8988T (cell line): ENCODE data around the gene SEC63.
"Not testable (repeated sequence)": the region's sequence is repeated elsewhere in the genome, so short reads cannot be mapped to it uniquely, and the experiment has no call there.

Source experiments
- DNase-seq: peaks from one replicate; pipeline ENCODE4 v3.0.0; 2011

Gene SEC63

GRCh38 chr6:107926697-107927544 lies 31.1 kb downstream of the SEC63 start:
- DNase-seq, result not testable (repeated sequence)

DNA sequence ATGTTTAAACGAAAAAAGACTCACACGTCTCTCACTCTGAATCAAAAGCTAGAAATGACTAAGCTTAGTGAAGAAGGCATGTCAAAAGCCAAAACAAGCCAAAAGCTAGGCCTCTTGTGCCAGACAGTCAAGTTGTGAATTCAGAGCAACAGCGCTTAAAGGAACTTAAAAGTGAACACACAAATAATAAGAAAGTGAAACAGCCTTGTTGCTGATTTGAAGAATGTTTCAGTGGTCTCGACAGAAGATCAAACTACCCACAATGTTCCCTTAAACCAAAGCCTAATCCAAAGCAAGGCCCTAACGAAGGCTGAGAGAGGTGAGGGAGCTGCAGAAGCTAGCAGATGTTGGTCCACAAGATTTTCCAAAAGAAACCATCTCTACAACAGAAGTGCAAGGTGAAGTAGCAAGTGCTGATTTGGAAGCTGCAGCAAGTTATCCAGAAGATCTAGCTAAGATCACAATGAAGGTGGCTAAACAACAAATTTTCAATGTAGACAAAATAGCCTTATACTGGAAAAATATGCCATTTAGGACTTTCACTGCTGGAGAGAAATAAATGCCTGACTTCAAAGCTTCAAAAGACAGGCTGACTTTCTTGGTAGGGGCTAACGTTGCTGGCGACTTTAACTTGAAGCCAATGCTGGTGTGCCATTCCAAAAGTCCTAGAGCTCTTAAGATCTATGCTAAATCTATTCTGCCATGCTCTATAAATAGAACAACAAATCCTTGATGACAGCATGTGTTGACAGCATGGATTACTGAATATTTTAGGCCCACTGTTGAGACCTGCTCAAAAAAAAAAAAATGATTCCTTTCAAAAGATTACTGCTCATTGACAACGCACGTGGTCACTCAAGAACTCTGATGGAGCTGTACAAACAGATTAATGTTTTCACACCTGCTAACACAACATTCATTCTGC lies 40.3 kb downstream of the SEC63 start:
- DNase-seq, result no peak

DNA sequence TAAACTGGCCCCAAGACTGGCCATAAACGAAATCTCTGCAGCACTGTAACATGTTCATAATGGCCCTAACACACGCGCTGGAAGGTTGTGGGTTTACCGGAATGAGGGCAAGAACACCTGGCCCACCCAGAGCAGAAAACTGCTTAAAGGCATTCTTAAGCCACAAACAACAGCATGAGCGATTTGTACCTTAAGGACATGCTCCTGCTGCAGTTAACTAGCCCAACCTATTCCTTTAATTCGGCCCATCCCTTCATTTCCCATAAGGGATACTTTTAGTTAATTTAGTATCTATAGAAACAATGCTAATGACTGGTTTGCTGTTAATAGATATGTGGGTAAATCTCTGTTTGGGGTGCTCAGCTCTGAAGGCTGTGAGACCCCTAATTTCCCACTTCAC lies 41.0 kb downstream of the SEC63 start:
- DNase-seq, result not testable (repeated sequence)

DNA sequence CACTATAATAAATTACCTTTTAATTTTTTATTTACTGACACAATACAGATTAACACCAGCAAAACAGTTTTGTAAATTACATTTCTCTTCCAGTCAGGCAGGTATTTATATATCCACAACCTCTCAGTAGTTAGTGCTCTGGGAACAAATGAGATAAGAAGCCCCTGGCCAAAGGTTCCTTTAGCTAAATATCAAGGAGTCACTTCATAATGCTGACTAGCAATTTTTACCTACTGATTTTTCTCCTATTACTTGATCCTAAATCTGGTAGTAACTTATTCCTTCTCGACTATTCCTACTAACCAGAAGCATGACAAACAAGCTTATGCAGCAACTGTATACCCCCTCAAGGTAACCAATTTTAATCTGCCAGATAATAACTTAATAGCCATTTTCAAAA lies 46.3 kb downstream of the SEC63 start:
- no peak for DNase-seq

- DNase-seq, result no peak
These were observed 63.1 kb downstream of the SEC63 start for GRCh38 chr6:107894809-107895396.

DNA sequence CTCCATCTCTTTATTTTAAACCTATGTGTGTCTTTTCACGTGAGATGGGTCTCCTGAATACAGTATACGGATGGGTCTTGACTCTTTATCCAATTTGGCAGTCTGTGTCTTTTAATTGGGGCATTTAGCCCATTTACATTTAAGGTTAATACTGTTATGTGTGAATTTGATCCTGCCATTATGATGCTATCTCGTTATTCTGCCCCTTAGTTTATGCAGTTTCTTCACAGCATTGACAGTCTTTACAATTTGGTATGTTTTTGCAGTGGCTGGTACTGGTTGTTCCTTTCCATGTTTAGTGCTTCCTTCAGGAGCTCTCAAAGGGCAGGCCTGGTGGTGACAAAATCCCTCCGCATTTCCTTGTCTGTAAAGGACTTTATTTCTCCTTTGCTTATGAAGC lies 67.6 kb downstream of the SEC63 start:
- DNase-seq, result not testable (repeated sequence)

GRCh38 chr6:107885950-107886349 lies 72.1 kb downstream of the SEC63 start:
- not testable (repeated sequence) for DNase-seq

DNA sequence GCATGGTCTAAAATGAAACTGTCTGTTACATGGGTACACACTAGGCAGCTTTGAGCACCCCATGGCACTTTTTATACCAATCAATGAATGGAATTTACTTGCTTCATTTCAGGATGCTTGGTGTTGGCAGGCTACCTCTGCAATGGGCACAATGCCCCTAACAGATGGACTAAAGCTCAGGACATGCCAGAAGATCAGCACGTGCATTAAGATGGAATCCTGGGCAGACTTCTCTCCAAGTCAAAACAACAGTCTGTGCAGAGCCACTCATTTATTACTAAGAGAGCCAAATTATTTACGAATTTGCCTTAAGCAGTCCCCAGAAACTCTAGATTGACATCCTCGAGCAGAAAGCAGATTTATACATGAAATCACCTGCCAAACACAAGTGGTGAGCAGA lies 78.1 kb downstream of the SEC63 start:
- no peak for DNase-seq

- no peak for DNase-seq
These were observed 80.0 kb downstream of the SEC63 start for GRCh38 chr6:107877968-107878367.

GRCh38 chr6:107871976-107872375 lies 86.0 kb downstream of the SEC63 start:
- DNase-seq, result no peak

- not testable (repeated sequence) for DNase-seq
These were observed 86.5 kb downstream of the SEC63 start for GRCh38 chr6:107871512-107871911.

DNA sequence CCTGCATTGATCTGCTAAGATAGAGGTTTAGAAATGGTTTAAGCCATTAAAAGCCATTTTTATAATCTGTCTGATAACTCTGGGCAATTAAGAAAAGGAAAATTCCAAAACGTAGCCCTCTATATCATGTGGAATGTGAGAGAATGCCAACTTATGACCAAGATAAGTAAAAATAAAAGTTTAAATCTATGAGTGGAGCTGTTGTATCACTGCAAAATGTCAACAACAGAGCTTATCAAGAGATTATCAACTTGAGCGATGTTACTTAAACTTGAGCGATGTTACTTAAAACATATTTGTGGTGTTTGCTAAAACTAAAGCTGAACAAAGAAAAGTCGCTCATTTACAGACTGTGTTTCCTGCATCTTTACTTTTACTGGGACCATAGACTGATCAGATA lies 87.0 kb downstream of the SEC63 start:
- DNase-seq, result no peak

GRCh38 chr6:107870381-107870780 lies 87.6 kb downstream of the SEC63 start:
- no peak for DNase-seq

- no peak for DNase-seq
These were observed 88.1 kb downstream of the SEC63 start for GRCh38 chr6:107869871-107870270.

DNA sequence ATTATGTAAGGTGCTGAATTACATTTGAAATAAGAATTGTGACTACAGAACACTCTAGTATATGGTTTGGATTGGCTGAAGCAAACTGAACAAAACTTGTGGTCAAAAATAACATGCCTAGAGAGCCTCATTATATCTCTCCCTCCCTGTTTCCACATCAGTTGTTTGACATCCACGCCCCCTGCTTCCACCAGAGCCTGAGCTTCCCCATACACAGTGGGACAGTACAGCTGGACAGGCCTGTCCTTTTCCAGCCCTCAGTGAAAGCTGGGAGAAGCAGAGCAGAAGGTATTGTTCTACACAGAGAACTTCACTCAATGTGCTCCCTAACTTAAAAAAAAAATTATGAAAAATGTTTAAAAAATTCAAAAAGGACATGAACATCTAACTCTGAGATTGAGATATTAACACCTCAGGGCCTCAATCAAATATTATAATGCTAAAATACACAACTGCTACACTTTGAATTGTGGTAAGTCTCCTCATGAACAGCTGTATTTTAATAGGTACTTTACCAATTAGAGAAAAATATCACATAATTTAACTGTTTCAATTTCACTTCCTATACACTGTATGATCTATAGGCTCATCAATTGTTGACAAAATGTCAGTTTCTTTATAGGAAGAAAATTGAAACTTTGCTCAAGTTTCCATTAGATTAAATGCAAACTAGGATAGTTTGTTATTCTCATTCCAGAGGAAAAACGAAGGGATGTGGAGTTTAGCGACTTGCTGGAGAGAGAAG lies 89.0 kb downstream of the SEC63 start:
- DNase-seq, result no peak

GRCh38 chr6:107867302-107867615 lies 90.7 kb downstream of the SEC63 start:
- no peak for DNase-seq

DNA sequence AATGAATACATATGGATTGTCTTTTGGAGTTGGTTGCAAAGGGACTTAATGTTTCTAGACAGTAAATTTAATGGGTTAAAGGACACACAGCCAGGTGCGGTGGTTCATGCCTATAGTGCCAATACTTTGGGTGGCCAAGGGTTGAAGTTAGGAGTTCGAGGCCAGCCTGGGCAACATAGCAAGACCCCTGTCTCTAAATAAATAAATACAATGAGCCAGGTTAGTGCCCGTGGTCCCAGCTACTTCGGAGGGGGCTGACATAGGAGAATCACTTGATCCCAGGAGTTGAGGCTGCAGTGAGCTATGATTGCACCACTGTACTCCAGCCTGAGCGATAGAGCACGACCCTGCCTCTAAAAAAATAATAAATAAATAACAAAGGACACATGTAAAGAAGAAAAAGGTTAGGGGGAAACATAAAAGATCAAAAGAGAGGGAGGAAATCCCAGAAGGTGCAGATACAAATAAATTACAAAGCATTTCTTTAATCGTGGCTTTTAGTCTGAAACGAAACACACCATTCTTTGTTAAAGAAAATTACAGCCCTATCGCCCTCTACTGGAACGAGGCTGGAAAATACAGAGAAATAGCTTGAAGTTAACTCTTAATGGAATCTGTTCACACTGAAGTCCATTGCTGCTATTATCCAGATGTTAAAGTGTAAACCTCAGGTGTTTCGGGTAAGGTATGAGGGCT lies 91.3 kb downstream of the SEC63 start:
- no peak for DNase-seq

- DNase-seq, result no peak
These were observed 93.5 kb downstream of the SEC63 start for GRCh38 chr6:107864226-107865127.

DNA sequence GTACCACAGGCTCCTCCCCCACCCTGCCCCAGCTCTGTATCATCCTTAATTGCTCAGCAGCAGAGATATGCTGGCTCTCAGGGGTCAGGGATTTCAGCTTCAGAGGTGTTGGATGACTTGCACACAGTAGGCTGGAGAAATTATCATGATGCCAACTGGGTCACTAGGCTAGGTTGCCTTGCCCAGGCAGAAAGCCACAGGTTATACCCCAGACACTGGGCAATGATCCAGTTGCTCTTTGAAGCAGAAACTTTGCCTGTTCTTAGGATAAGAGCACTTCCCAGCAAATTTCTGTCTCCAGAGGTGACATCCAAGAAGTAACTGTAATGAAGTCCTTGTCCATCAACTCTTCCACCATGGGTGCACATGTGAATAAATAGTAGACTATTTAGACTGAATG lies 95.6 kb downstream of the SEC63 start:
- no peak for DNase-seq

DNA sequence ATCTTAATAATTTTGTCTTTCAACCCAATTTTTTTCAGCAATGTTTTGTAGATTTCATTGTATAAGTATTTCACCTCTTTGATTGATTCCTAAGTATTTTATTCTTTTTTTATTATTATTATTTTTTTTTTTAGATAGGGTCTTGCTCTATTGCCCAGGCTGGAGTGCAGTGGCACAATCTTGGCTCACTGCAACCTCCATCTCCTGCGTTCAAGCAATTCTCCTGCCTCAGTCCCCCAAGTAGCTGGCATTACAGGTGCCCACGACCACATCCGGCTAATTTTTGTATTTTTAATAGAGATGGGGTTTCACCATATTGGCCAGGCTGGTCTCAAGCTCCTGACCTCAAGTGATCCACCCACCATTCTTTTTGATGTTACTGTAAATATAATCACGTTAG lies 97.0 kb downstream of the SEC63 start:
- not testable (repeated sequence) for DNase-seq

GRCh38 chr6:107860144-107860543 lies 97.9 kb downstream of the SEC63 start:
- not testable (repeated sequence) for DNase-seq
